ENCODE results near the gene NMRK2. TPM values are rescaled to one million over a fixed set of nuclear protein-coding genes. Genes with fewer than 3 reads are reported as not detected.

The NMRK2 gene
- total RNA-seq, 1 experiment from 2014 or later: 60.0 TPM

- H2BK5ac ChIP-seq (ENCODE audit: insufficient read length, low read length): no peak overlapping the region
- no peak overlapping the region for H2BK12ac ChIP-seq (ENCODE audit: insufficient read length, low read depth, low read length)
- no peak overlapping the region for H4K8ac ChIP-seq (replicated peaks; ENCODE audit: insufficient read length, low read depth, low read length)
- no peak overlapping the region for H3K4me2 ChIP-seq (ENCODE audit: insufficient read depth, insufficient read length, low read length)
- no peak overlapping the region for H3K18ac ChIP-seq (ENCODE audit: insufficient read length, low read depth, low read length)
- no peak overlapping the region for H2BK20ac ChIP-seq (ENCODE audit: low read depth, low read length, poor library complexity, severe bottlenecking)
- TF ChIP-seq, protein P1, sequence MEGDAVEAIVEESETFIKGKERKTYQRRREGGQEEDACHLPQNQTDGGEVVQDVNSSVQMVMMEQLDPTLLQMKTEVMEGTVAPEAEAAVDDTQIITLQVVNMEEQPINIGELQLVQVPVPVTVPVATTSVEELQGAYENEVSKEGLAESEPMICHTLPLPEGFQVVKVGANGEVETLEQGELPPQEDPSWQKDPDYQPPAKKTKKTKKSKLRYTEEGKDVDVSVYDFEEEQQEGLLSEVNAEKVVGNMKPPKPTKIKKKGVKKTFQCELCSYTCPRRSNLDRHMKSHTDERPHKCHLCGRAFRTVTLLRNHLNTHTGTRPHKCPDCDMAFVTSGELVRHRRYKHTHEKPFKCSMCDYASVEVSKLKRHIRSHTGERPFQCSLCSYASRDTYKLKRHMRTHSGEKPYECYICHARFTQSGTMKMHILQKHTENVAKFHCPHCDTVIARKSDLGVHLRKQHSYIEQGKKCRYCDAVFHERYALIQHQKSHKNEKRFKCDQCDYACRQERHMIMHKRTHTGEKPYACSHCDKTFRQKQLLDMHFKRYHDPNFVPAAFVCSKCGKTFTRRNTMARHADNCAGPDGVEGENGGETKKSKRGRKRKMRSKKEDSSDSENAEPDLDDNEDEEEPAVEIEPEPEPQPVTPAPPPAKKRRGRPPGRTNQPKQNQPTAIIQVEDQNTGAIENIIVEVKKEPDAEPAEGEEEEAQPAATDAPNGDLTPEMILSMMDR (conservative IDR thresholded peaks at IDR 0.05): no peak
- no peak overlapping the region for H4K5ac ChIP-seq (ENCODE audit: insufficient read length, low read depth, low read length)
- H3K23me2 ChIP-seq (ENCODE audit: insufficient read length, low read depth, low read length, poor library complexity, severe bottlenecking): no peaks in the 10 kb centered on the region
- peaks cover 39 to 56% (median 48%) of the 10 kb centered on the region in 3 experiments for H3K36me3 Mint-ChIP-seq (ENCODE audit: insufficient read depth in 1 of 3, low read depth in 3 of 3)
- no peaks in the 10 kb centered on the region for H3K79me2 ChIP-seq (ENCODE audit: insufficient read depth, low read length)
- H4K20me1 ChIP-seq (ENCODE audit: control insufficient read depth, insufficient read depth, insufficient read length): no peaks in the 10 kb centered on the region
- H3K27me3 ChIP-seq (ENCODE audit: insufficient read depth, low read length): no peaks in the 10 kb centered on the region
- no peak overlapping the region for H3K4ac ChIP-seq (ENCODE audit: low read depth, low read length)
- H3K4me1 ChIP-seq (ENCODE audit: insufficient read depth, low read length): no peaks in the 10 kb centered on the region
- H3K4me1 Mint-ChIP-seq: no peaks in the 10 kb centered on the region
- WGBS (ENCODE audit: extremely low coverage, insufficient read length, low lambda C conversion rate): no CpG with 5 or more reads among the region's 5 CpGs
- H2BK15ac ChIP-seq (ENCODE audit: low read depth, low read length): no peak overlapping the region
- no peak overlapping the region for H3K9ac ChIP-seq (ENCODE audit: extremely low read depth, insufficient read length, low read length)
- no peaks in the 10 kb centered on the region for H3K9me3 ChIP-seq (ENCODE audit: control insufficient read depth, low read depth, low read length)
- H2BK120ac ChIP-seq (ENCODE audit: low read depth, low read length, poor library complexity, severe bottlenecking): no peak overlapping the region
- H3K27ac Mint-ChIP-seq: no peak overlapping the region
- no peak overlapping the region for H2AFZ ChIP-seq (ENCODE audit: low read length)
- H3T11ph ChIP-seq (ENCODE audit: low read length): no peak overlapping the region
- H3K79me1 ChIP-seq (ENCODE audit: insufficient read depth, low read depth, low read length, poor library complexity, severe bottlenecking): no peaks in the 10 kb centered on the region
- no peaks in the 10 kb centered on the region for H3K27me3 Mint-ChIP-seq (ENCODE audit: low read depth)
- no peak overlapping the region for H3K14ac ChIP-seq (ENCODE audit: insufficient read depth, low read length)
- H3K9me3 Mint-ChIP-seq: peaks cover 5 to 6% of the 10 kb centered on the region in 2 experiments; a peak in 2 of 5 replicates
- no peak overlapping the region for H4K91ac ChIP-seq (ENCODE audit: insufficient read length, low read depth, low read length)
- H3K23ac ChIP-seq (ENCODE audit: insufficient read length, low read depth, low read length): no peak overlapping the region
- no peak for DNase-seq
- no peak overlapping the region for H3K4me3 Mint-ChIP-seq
- no peak overlapping the region for H3K27ac ChIP-seq (ENCODE audit: insufficient read length, low read depth, low read length)
- H3K56ac ChIP-seq (ENCODE audit: insufficient read length, low read depth, low read length): no peak overlapping the region
- no peak overlapping the region for H2AK5ac ChIP-seq (ENCODE audit: insufficient read length, low read length)
Observed at GRCh38 chr19:3916033-3916432, 16.8 kb upstream of the NMRK2 start.
